GM18907 (cell line): ENCODE measurements around the gene RAD51AP2.
"Not testable (repeated sequence)": the region's sequence is repeated elsewhere in the genome, so short reads cannot be mapped to it uniquely, and the experiment has no call there.

Experiments used
- ATAC-seq: cut with Tn5 transposase; IDR thresholded peaks from one replicate; pipeline ENCODE4 v1.9.1; 2021; ENCODE audit warnings: mild to moderate bottlenecking, moderate library complexity; ENCODE audit not compliant: unreplicated experiment

The RAD51AP2 gene

DNA sequence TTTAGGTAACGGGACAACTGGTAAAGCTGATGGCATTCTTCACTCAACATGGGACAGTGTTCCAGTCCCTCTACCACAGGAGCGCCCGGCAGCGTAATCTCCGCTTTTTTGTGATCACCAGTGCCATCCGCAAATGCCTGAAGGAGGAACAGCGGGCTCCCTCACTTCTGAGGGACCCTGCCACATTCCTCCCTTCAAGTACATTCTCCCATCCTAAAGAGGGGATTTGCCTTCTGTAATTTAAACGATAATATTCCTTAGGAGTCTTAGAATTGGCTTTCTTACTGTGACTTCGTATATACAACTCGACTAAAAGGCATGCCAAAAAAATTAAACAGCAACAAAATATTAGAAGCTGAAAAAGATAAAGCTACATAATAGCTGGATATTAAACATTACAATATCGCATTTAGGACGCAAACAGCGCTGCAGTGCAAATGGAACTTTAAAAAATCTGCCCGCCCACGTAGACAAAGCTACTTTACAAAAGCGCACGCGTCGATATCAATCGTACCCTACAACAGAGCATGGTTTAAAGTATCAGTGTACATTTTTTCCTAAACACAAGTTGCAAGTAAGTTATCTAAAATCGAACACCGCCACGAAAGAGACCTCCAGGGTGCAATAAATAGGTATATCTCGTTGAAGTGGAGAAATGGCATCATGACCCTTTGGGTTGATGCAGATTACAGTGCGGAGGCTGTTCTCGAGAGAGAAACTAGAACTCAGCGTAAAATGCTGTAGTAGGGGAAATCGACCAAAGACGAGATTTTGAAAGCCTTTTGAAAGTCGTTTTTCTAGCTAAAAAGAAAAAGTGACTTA, 20.0 kb upstream of the RAD51AP2 start:
- ATAC-seq: peak; percentile 35

DNA sequence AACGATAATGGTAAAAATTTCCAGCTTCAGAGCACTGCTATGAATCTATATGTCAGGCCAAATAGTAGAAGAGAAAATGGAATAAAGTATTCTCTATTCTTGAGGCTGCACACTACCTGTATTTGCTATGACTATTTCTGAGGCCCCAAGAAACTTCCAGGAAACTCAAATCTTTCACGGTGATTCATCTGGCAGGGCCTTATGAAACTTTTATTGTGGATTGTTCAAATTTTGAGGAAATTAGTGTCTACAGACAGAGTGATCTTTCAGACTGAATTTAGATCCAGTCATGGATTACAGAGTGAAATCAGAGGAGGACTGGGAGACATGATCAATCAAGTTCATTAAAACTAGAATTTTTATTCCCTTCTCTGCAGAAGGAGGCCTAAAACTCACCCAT, 18.2 kb upstream of the RAD51AP2 start:
- ATAC-seq: no peak

GRCh38 chr2:17533546-17533945, 15.3 kb upstream of the RAD51AP2 start:
- no peak for ATAC-seq

GRCh38 chr2:17529771-17530170, 11.5 kb upstream of the RAD51AP2 start:
- ATAC-seq: no peak

DNA sequence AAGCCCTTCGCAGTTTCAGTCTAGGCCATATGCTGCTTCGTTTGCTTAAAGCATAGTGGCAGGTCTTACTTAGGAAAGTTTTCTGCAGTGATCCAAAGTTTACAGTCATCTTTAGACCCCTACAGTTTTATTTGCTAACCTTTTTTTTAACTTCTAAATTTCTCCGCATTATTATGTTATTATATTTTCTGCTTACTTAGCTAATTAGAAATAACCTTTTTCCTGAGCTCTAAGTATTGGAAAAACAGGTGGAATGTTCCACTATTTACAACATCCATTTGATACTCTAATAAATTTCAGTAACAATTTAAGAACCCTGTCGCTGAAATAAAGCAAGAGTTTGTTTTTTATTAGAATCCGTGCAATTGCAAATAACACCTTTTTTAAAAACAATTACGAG, 4.1 kb upstream of the RAD51AP2 start:
- ATAC-seq: no peak

DNA sequence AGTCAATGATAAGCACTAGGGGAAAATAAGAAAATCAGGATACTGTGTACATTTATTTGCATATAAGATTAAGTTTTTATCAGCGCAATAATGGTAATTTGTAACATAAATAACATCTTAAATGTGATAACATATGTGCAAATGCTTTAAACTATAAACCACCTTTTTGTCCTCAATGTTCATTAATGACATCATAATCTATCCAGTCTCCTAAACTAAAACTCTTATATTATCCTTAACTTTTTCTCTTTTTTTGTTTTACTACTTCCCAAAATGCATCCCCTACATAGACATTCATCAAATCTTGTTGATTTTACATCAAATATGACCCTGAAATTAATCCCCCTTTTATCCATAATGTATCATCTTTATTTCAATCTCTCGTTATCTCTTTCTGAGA, 3.4 kb upstream of the RAD51AP2 start:
- no peak for ATAC-seq

DNA sequence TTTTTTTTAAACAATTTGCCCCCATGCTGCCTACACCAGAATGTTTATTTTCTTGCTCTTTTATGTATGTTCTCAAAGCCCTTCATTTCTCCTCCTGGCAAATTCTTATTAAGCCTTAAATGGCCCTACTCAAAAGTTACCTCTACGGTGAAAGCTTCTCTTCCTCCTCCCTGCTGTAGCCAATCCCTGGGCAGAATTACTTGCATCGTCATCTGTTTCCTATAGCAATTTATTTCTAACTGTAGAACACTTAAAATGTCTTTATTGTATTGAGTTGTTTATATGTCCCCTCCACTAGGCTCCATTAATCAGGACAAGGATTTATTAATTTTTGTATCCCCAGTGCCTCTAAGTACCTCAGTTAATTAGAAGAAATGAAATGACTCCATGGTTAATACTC, 2.5 kb upstream of the RAD51AP2 start:
- no peak for ATAC-seq

GRCh38 chr2:17519486-17519885, 1.2 kb upstream of the RAD51AP2 start:
- no peak for ATAC-seq

DNA sequence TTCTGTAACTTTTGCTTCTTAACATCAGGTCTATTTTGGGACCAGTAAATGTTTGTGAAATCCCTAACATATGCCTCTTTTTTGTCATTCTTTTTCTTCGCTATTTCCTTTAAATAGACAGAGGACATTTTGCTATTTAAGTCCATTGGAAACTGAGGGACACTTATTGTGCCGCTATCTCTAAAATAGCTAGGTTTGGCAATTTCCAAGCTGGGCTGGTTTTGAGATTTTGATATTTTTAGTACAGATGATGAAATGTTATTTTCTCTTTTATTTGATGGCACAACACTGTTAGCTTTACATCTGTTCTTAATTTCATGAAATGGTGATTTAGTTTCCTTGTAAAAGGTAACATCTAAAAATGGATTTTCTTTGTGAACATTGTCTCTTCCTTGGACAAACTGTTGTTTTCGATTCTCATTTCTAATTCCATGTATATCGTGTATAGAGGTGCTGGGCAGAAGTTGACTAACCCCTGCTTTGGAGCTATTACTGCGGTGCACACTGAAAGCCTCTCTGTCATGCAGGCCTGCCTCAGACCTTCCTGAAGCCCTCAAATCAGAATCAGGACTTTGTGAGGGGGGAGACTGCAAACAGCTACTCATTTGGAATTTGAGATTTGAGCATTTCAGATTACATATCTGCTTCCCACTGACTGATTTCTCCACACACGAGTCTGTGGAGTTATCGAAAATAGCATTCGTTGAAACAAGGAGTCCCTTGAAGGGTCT, 594 bp downstream of the RAD51AP2 start:
- ATAC-seq: peak; percentile 32

GRCh38 chr2:17515652-17516051, 2.6 kb downstream of the RAD51AP2 start:
- ATAC-seq: peak; percentile 42

GRCh38 chr2:17506736-17507616, 11.3 kb downstream of the RAD51AP2 start:
- no peak for ATAC-seq

- ATAC-seq: no peak
These were observed 20.5 kb downstream of the RAD51AP2 start for GRCh38 chr2:17497718-17498117.

GRCh38 chr2:17495590-17495989, 22.6 kb downstream of the RAD51AP2 start:
- ATAC-seq: no peak

DNA sequence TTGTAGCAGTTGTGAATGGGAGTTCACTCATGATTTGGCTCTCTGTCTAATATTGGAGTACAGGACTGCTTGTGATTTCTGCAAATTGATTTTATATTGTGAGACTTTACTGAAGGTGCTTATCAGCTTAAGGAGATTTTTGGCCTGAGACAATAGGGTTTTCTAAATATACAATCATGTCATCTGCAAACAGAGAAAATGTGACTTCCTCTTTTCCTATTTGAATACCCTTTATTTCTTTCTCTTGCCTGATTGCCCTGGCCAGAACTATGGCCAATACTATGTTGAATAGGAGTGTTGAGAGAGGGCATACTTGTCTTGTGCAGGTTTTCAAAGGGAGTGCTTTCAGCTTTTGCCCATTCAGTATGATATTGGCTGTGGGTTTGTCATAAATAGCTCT, 28.1 kb downstream of the RAD51AP2 start:
- not testable (repeated sequence) for ATAC-seq

DNA sequence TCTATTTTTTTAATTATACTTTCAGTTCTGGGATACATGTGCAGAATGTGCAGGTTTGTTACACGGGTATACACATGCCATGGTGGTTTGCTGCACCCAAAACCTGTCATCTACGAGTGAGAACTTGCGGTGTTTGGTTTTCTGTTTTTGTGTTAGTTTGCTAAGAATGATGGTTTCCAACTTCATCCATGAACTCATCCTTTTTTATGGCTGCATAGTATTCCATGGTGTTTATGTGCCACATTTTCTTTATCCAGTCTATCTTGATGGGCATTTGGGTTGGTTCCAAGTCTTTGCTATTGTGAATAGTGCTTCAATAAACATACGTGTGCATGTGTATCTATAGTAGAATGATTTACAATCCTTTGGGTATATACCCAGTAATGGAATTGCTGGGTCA, 29.6 kb downstream of the RAD51AP2 start:
- not testable (repeated sequence) for ATAC-seq

DNA sequence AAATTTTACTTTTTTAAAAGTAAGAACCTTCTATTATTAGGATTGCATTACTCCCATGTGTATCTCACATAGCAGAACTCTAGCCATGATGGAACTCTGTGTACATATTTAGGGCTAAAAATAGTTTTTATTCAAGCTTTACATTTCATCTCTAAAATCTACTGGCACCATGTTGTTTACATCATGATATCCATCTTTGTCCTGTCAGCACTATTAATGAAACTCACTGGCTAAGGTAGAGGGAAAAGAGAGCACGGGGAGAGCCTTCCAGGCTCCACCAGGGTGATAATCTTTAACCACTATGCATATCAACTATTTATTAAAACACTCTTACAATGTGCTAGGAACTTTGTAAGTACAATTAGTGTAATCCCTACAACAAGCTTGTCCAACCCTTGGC, 34.7 kb downstream of the RAD51AP2 start:
- no peak for ATAC-seq

DNA sequence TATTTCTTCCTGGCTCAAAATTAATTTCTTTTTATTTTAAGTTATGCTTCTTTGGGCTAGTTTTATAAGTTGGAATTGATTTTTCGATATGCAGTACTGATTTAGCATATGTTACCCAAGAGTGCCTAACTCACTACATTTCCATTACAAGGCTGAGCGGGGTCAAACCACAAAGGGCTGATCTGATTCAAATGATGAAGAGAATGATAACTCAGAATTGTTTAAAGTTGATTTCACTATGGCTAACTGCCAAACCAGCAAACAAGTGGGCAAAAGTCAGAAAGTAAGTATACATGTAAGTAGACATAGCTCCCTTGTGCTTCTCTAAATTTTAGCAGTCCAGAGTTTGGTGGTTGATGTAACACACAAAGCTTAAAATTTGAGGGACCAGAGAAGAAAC, 35.6 kb downstream of the RAD51AP2 start:
- no peak for ATAC-seq

- ATAC-seq: no peak
These were observed 38.4 kb downstream of the RAD51AP2 start for GRCh38 chr2:17479875-17480274.

DNA sequence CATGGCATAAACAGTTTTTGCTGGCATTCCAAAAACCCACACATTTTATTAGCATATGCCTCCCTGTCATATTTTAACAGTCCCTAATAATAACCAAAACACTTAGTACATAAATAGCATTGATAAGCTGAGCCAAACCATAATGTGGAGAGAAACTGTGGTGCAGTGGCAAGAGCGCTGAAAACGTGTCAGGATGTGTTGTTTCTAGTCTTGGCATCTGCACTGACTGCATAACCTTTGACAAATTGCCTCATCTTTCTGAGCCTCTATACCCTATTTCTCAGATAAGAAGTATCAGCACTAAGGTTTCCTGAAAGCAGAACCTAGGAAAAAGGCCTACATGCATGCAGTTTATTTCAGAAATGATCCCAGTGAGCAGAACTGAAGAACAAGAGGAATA, 41.4 kb downstream of the RAD51AP2 start:
- ATAC-seq: no peak

GRCh38 chr2:17476064-17476463, 42.2 kb downstream of the RAD51AP2 start:
- no peak for ATAC-seq

DNA sequence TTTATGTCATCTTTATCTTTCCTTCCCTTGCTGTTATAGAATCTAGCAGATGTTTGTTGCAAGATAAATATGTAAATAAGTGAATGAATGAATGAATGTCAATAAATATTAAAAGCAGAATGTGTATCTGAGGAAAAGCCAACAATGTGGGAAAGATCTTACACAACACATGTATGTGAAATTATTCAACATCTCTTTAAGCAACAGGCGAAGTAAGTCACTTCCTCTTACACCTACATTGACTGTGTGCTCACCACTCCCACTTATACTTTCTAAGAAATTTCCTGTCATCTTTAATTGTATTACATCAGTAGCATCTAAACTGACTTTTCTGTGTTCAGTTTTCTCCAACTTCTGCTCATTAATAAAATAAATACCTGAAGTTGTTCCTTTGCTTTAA, 43.0 kb downstream of the RAD51AP2 start:
- ATAC-seq: no peak
